HL-60 (cell line): Measurements from ENCODE around the gene COASY.
A peak's percentile ranks its signal among the peaks of the same experiment; 100 is the strongest.

Source experiments
- DNase-seq, 2 experiments: peaks; one replicate each; pipeline ENCODE4 v3.0.0-alpha.2; 2010 to 2020; ENCODE audit warnings: low read depth in 1 of 2, low spot score in 1 of 2
- H3K27ac ChIP-seq: fragments of 250-450 bp; sonication (Bioruptor Pico); replicated peaks from 2 replicates; pipeline ENCODE4 v1.5.1; 2020; ENCODE audit warnings: mild to moderate bottlenecking, moderate library complexity
- H3K27me3 ChIP-seq: fragments of 250-450 bp; sonication (Bioruptor Pico); 2 replicates; pipeline ENCODE4 v1.5.1; 2021; ENCODE audit warnings: mild to moderate bottlenecking, moderate library complexity; ENCODE audit not compliant: insufficient read depth, poor library complexity, severe bottlenecking
- H3K4me3 ChIP-seq: replicated peaks from 2 replicates; pipeline ENCODE4 v1.5.1; 2011; ENCODE audit warnings: mild to moderate bottlenecking, control low read depth, low read length; ENCODE audit not compliant: insufficient read depth
- GABPA ChIP-seq: IDR thresholded peaks from 2 replicates; pipeline ENCODE4 v1.6.1; 2012; ENCODE audit warnings: low read depth
- POLR2AphosphoS5 ChIP-seq: IDR thresholded peaks from 2 replicates; pipeline ENCODE4 v1.6.1; 2012; ENCODE audit warnings: low read depth
- REST ChIP-seq: IDR thresholded peaks from 2 replicates; pipeline ENCODE4 v1.6.1; 2012; ENCODE audit warnings: low read depth; ENCODE audit not compliant: insufficient replicate concordance
- SPI1 ChIP-seq: IDR thresholded peaks from 2 replicates; pipeline ENCODE4 v1.6.1; 2012; ENCODE audit warnings: low read depth, mild to moderate bottlenecking, borderline replicate concordance
- TF ChIP-seq, protein P1 (sequence below): IDR thresholded peaks from one replicate; pipeline ENCODE4 v1.5.1; 2011; ENCODE audit warnings: low read length, control low read depth, inconsistent platforms; ENCODE audit not compliant: insufficient read depth

Gene COASY

GRCh38 chr17:42530952-42531454 lies 30.9 kb upstream of the COASY start:
- no peak overlapping the region for H3K4me3 ChIP-seq
- no peak overlapping the region for H3K27ac ChIP-seq
- TF ChIP-seq, protein P1, sequence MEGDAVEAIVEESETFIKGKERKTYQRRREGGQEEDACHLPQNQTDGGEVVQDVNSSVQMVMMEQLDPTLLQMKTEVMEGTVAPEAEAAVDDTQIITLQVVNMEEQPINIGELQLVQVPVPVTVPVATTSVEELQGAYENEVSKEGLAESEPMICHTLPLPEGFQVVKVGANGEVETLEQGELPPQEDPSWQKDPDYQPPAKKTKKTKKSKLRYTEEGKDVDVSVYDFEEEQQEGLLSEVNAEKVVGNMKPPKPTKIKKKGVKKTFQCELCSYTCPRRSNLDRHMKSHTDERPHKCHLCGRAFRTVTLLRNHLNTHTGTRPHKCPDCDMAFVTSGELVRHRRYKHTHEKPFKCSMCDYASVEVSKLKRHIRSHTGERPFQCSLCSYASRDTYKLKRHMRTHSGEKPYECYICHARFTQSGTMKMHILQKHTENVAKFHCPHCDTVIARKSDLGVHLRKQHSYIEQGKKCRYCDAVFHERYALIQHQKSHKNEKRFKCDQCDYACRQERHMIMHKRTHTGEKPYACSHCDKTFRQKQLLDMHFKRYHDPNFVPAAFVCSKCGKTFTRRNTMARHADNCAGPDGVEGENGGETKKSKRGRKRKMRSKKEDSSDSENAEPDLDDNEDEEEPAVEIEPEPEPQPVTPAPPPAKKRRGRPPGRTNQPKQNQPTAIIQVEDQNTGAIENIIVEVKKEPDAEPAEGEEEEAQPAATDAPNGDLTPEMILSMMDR, result no peak
- TF ChIP-seq SPI1, result no peak
- no peak for TF ChIP-seq REST
- no peak for TF ChIP-seq GABPA
- no peak for TF ChIP-seq POLR2AphosphoS5
- no peak for DNase-seq
- no peaks in the 10 kb centered on the region for H3K27me3 ChIP-seq

DNA sequence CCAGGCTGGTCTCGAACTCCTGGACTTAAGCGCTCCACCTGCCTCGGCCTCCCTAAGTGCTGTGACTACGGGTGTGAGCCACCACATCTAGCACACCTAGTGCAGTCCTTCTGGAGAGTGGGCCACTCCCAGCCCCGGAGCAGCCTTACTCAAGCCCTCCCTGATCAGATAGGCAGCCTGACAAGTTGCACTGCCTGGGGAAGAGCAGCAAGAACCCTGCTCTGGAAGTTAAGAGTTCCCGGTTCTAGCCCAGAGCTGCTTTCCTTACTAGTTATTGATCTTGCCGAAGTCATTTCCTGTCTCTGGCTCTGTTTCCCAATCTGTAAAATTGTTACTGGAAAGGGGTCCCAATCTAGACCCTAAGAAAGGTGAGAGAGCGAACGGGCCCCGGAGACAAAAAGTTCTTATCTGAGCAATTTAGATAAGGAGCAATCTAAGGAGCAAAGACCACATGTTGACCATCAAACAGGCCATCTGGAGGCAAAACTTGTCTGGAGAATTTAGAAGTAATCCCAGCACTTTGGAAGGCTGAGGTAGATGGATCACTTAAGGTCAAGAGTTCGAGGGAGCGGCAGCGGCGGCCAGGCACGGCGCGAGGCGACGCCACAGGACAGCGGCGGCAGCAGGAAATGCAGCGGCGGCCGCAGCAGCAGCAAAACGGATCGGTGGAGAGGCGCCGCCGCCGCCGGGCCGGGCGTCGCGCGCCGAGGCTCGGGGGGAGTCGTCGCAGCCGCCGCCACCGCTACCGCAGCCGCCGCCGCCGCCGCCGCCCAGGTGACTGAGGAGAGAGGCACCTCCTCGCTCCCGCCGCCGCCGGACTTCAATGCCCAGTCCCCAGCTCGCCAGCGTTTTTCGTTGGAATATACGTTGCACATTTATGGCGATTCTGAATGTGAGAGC lies 30.2 kb upstream of the COASY start:
- Histone ChIP-seq H3K4me3 (peak overlapping the region; percentile 43), H3K27ac (peak overlapping the region; percentile 57), H3K27me3 (no peaks in the 10 kb centered on the region)

More for the DNA sequence above, 30.2 kb upstream of the COASY start:
- DNase-seq, result peak in 1 of 2 experiments; percentile 47
- TF ChIP-seq REST, result no peak
- no peak for TF ChIP-seq GABPA
- no peak for TF ChIP-seq POLR2AphosphoS5
- no peak for TF ChIP-seq SPI1
- TF ChIP-seq, protein P1, result no peak
